T-helper 2 cell treated with Interferon-gamma antibody and Interleukin-4, amounts not matched to agents 5 μg/mL and 100 μg/mL, for 36 hours (primary cell): Measurements from ENCODE around the gene SMYD3.

Experiments used
- DNase-seq: peaks from one replicate; pipeline ENCODE4 v3.0.0; 2021; ENCODE audit warnings: low spot score
- H3K27ac Mint-ChIP-seq: one replicate; pipeline ENCODE4 v1.8.0; 2021; ENCODE audit warnings: mild to moderate bottlenecking, mixed read lengths
- H3K27me3 Mint-ChIP-seq: one replicate; pipeline ENCODE4 v1.8.0; 2021; ENCODE audit warnings: low read depth, mixed read lengths
- H3K36me3 Mint-ChIP-seq: one replicate; pipeline ENCODE4 v1.8.0; 2021; ENCODE audit warnings: low read depth, mixed read lengths
- H3K4me1 Mint-ChIP-seq: one replicate; pipeline ENCODE4 v1.8.0; 2021; ENCODE audit warnings: low read depth, mixed read lengths
- H3K4me3 Mint-ChIP-seq: one replicate; pipeline ENCODE4 v1.8.0; 2022; ENCODE audit warnings: mild to moderate bottlenecking, moderate library complexity, mixed read lengths
- H3K9me3 Mint-ChIP-seq: one replicate; pipeline ENCODE4 v1.8.0; 2021; ENCODE audit warnings: mixed read lengths

SMYD3 gene

GRCh38 chr1:246302251-246302625 lies 204.8 kb downstream of the SMYD3 start:
- peaks cover 3% of the 10 kb centered on the region for H3K36me3 Mint-ChIP-seq
- H3K4me3 Mint-ChIP-seq = no peak overlapping the region
- H3K27me3 Mint-ChIP-seq = no peaks in the 10 kb centered on the region
- no peak overlapping the region for H3K27ac Mint-ChIP-seq
- no peaks in the 10 kb centered on the region for H3K4me1 Mint-ChIP-seq
- no peak for DNase-seq
- H3K9me3 Mint-ChIP-seq = no peaks in the 10 kb centered on the region

- Mint-ChIP-seq H3K9me3 (no peaks in the 10 kb centered on the region), H3K27ac (no peak overlapping the region), H3K36me3 (peaks cover 2% of the 10 kb centered on the region), H3K4me1 (no peaks in the 10 kb centered on the region), H3K4me3 (no peak overlapping the region), H3K27me3 (no peaks in the 10 kb centered on the region)
- no peak for DNase-seq
These were observed 205.4 kb downstream of the SMYD3 start for GRCh38 chr1:246301553-246302250.

- Mint-ChIP-seq H3K4me3 (no peak overlapping the region), H3K36me3 (no peaks in the 10 kb centered on the region), H3K9me3 (no peaks in the 10 kb centered on the region), H3K27ac (no peak overlapping the region), H3K27me3 (no peaks in the 10 kb centered on the region), H3K4me1 (no peaks in the 10 kb centered on the region)
- no peak for DNase-seq
These were observed 206.2 kb downstream of the SMYD3 start for GRCh38 chr1:246300626-246301549.

GRCh38 chr1:246297279-246298265 lies 209.5 kb downstream of the SMYD3 start:
- Mint-ChIP-seq H3K4me3 (no peak overlapping the region), H3K4me1 (no peaks in the 10 kb centered on the region), H3K36me3 (no peaks in the 10 kb centered on the region), H3K27me3 (no peaks in the 10 kb centered on the region), H3K27ac (no peak overlapping the region), H3K9me3 (no peaks in the 10 kb centered on the region)
- no peak for DNase-seq

- DNase-seq = no peak
- no peak overlapping the region for H3K4me3 Mint-ChIP-seq
- H3K9me3 Mint-ChIP-seq = no peaks in the 10 kb centered on the region
- no peaks in the 10 kb centered on the region for H3K4me1 Mint-ChIP-seq
- H3K27me3 Mint-ChIP-seq = no peaks in the 10 kb centered on the region
- H3K36me3 Mint-ChIP-seq = no peaks in the 10 kb centered on the region
- H3K27ac Mint-ChIP-seq = no peak overlapping the region
These were observed 211.1 kb downstream of the SMYD3 start for GRCh38 chr1:246295968-246296367.

- no peaks in the 10 kb centered on the region for H3K9me3 Mint-ChIP-seq
- H3K4me3 Mint-ChIP-seq = no peak overlapping the region
- no peaks in the 10 kb centered on the region for H3K36me3 Mint-ChIP-seq
- DNase-seq = no peak
- H3K27ac Mint-ChIP-seq = no peak overlapping the region
- H3K27me3 Mint-ChIP-seq = no peaks in the 10 kb centered on the region
- H3K4me1 Mint-ChIP-seq = no peaks in the 10 kb centered on the region
These were observed 211.7 kb downstream of the SMYD3 start for GRCh38 chr1:246295340-246295739.

- H3K4me3 Mint-ChIP-seq = no peak overlapping the region
- H3K9me3 Mint-ChIP-seq = no peaks in the 10 kb centered on the region
- DNase-seq = no peak
- no peaks in the 10 kb centered on the region for H3K4me1 Mint-ChIP-seq
- H3K36me3 Mint-ChIP-seq = no peaks in the 10 kb centered on the region
- H3K27me3 Mint-ChIP-seq = no peaks in the 10 kb centered on the region
- no peak overlapping the region for H3K27ac Mint-ChIP-seq
These were observed 212.8 kb downstream of the SMYD3 start for GRCh38 chr1:246294263-246294662.

GRCh38 chr1:246293366-246294121 lies 213.5 kb downstream of the SMYD3 start:
- Mint-ChIP-seq H3K36me3 (no peaks in the 10 kb centered on the region), H3K4me3 (no peak overlapping the region), H3K4me1 (no peaks in the 10 kb centered on the region), H3K27me3 (no peaks in the 10 kb centered on the region), H3K27ac (no peak overlapping the region), H3K9me3 (no peaks in the 10 kb centered on the region)
- no peak for DNase-seq

- H3K36me3 Mint-ChIP-seq = no peaks in the 10 kb centered on the region
- H3K9me3 Mint-ChIP-seq = no peaks in the 10 kb centered on the region
- no peak for DNase-seq
- H3K27me3 Mint-ChIP-seq = no peaks in the 10 kb centered on the region
- no peaks in the 10 kb centered on the region for H3K4me1 Mint-ChIP-seq
- H3K27ac Mint-ChIP-seq = no peak overlapping the region
- no peak overlapping the region for H3K4me3 Mint-ChIP-seq
These were observed 214.5 kb downstream of the SMYD3 start for GRCh38 chr1:246292571-246292970.

GRCh38 chr1:246291127-246291526 lies 216.0 kb downstream of the SMYD3 start:
- Mint-ChIP-seq H3K4me3 (no peak overlapping the region), H3K27ac (no peak overlapping the region), H3K4me1 (no peaks in the 10 kb centered on the region), H3K27me3 (no peaks in the 10 kb centered on the region), H3K36me3 (no peaks in the 10 kb centered on the region), H3K9me3 (no peaks in the 10 kb centered on the region)
- no peak for DNase-seq

- Mint-ChIP-seq H3K27ac (no peak overlapping the region), H3K4me1 (no peaks in the 10 kb centered on the region), H3K4me3 (no peak overlapping the region), H3K36me3 (no peaks in the 10 kb centered on the region), H3K27me3 (no peaks in the 10 kb centered on the region), H3K9me3 (no peaks in the 10 kb centered on the region)
- no peak for DNase-seq
These were observed 223.2 kb downstream of the SMYD3 start for GRCh38 chr1:246283771-246284410.

- Mint-ChIP-seq H3K27me3 (no peaks in the 10 kb centered on the region), H3K27ac (no peak overlapping the region)
These were observed 225.4 kb downstream of the SMYD3 start for GRCh38 chr1:246281639-246282038.

GRCh38 chr1:246281195-246281594 lies 225.9 kb downstream of the SMYD3 start:
- Mint-ChIP-seq H3K36me3 (no peaks in the 10 kb centered on the region), H3K27ac (no peak overlapping the region), H3K9me3 (no peaks in the 10 kb centered on the region)

More at GRCh38 chr1:246281639-246282038, 225.4 kb downstream of the SMYD3 start:
- Mint-ChIP-seq H3K4me3 (no peak overlapping the region), H3K4me1 (no peaks in the 10 kb centered on the region), H3K9me3 (no peaks in the 10 kb centered on the region), H3K36me3 (no peaks in the 10 kb centered on the region)
- DNase-seq = no peak

More at GRCh38 chr1:246281195-246281594, 225.9 kb downstream of the SMYD3 start:
- no peaks in the 10 kb centered on the region for H3K4me1 Mint-ChIP-seq
- H3K27me3 Mint-ChIP-seq = no peaks in the 10 kb centered on the region
- DNase-seq = no peak
- H3K4me3 Mint-ChIP-seq = no peak overlapping the region
